NK-92 (cell line): Measurements from ENCODE around the gene ARHGEF40.
A peak's percentile ranks its signal among the peaks of the same experiment; 100 is the strongest.

ENCODE experiments used
- DNase-seq: peaks from one replicate; lab custom pipeline; 2025; ENCODE audit not compliant: unreplicated experiment; lab: John Stamatoyannopoulos, UW

The ARHGEF40 gene

DNA sequence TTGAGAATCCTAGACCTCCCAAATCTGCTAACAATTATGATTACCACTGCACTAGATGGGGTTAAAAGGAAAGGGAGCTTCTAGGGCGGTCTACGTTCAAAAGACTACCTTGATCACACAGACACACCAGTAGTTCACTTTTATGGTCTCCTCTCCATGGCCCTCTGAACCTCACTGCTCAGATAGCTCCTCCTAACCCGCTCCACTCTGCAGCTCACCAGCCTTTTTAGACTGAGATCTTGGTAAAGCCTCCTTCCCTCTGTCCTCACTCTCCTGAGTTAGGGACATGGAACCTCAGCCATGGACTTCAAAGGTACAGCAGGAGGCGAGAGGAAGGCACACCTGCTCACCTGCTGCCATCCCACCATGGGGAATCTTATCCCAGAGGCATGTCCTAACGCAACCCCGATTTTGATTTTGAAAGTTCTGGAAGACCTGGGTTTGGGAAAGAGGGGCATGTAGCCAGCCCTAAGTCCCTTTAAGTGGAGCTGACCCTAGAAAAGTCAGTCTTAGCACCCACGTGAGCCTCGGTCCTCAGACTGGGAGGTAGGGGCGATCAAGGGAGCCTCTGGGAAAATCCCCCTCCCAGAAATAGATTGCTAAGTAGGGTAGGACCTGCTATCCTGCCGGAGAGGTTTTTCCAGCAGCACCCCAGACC, 27.0 kb downstream of the ARHGEF40 start:
- DNase-seq = no peak

DNA sequence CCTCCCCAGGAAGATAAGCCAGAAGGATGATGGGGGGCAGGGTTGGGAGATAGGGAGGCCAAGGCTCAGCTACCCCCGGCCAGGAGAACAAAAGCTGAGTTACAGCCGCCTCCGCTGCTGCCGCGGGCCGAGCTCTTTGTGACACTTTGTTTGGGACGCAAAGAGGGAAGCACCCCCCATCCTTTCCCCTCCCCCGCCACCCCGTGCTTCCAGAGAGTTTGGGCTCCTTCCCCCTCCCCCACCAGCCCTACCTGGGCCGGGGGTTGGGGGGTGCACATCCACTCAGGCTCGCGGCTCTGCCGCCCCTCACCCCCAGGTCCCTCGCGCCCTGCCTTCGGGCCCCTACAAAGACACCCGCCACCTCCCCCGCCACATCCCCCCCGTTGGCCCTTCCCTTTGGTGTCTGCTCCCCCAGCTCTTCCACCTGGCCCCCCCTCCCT, 27.6 kb downstream of the ARHGEF40 start:
- DNase-seq = no peak

DNA sequence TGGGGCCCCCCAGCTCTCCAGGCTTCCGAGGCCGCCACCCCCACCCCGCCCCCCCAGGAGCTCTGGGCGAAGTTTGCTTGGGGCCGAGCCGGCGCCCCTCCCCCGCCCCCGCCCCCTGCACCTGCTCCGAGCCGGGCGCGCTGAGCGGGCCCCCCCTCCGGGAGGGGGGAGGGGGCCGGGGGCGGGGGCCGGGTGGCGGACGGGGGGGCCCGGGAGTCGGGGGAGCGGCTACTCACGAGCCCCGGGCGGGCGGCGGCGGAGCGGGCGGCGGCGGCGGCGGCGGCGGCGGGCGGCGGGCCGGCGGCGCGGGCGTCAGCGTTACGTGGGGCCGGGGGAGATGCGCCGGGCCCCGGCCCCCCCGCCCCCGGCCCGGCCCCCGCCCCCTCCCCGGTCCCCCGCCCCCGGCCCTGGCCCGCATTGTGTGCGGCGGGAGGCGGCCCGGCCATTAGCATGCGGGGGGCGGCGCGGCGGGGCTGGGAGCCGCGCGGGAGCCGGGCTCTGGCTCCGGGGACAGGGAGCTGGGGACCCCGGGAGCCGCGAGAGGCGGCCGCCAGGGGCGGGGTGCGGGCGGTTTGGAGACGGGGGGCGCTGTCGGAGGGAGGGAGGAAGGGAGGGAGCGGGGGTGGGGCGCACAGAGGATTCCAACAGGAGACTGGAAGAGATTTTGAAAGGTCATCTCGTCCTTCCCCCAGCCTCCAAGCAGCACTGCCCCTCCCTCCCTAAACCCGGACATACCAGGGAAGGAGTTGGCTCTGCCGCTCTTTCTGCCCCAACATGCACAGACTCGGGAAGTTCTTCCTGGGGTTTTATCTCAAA, 28.2 kb downstream of the ARHGEF40 start, which contains the start of gene ZNF219:
Gene ZNF219, minus strand, starts transcription at position 580 of the 816 bp plus-strand sequence. CDS start 5,064 bp downstream, outside the sequence.
- no peak for DNase-seq

DNA sequence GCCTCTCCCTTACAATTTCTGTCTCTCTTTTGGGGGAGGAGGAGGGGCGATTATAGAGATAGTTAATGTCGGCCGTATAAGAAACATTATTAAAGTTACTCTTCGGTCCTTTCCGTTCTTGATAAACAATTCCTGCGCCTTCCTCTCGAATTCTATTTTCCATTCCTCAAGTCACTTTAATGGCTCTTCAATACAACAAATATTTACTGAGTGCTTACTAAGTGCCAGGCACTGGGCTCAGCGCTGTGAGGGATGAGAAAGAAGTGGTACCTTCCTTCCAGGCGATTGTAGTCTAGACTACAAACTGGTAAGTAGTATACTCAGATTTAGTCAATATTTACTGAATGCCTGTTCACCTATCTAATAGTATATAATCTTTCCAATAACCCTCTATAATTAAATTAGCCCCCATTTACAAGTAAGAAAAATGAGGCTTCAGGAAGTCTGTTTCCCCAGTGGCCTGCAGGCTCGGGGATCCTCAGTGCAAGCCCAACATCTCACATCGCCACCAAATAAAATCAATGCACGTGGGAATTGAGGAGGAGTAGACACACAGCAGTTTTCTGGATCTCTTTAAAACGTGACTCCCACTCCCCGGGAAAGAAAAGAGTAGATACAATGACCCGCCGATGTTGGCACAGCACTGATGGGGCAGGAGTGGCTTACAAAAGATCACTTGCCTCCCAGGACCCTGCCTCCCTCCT, 28.9 kb downstream of the ARHGEF40 start:
- DNase-seq = no peak

DNA sequence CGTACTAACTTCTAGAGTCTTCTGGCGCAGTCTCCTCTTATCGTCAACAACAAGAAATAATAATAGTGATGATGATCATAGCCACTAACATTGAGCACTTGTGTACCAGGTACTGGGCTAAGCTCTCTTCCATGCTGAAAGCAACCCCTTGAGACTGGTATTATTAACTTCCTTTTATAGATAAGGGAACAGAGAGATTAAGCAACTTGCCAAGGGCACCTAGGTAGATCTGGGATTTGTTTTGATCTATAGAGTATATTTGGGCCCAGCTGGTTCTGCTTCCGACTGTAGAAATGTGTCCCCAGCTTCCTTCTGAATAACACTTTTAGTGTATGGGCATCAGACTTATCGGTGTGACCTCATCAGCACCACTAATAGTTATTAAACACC, 29.5 kb downstream of the ARHGEF40 start:
- DNase-seq = no peak

DNA sequence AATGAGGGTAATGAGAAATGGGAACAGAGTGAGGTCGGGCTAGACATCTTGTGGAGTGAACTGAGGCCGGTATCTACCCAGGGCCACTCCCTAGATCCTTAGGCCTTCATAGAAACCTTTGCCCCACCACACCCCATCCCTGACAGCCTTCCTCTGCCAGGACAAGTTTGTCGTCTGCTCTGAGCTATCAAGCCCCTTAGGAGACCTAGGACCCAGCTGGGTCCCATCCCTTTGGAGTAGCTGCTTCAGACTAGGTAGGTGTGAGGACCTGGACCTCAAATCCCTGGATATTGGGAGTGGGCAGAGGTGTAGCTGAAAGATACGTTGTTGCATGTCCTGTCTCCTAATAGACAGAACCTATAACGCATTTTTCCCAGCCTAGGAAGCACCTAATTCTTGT, 30.8 kb downstream of the ARHGEF40 start, which contains the start of gene TMEM253:
Gene TMEM253, plus strand, starts transcription at position 136 of the 400 bp plus-strand sequence. CDS start 278 bp downstream, outside the sequence.
- no peak for DNase-seq

DNA sequence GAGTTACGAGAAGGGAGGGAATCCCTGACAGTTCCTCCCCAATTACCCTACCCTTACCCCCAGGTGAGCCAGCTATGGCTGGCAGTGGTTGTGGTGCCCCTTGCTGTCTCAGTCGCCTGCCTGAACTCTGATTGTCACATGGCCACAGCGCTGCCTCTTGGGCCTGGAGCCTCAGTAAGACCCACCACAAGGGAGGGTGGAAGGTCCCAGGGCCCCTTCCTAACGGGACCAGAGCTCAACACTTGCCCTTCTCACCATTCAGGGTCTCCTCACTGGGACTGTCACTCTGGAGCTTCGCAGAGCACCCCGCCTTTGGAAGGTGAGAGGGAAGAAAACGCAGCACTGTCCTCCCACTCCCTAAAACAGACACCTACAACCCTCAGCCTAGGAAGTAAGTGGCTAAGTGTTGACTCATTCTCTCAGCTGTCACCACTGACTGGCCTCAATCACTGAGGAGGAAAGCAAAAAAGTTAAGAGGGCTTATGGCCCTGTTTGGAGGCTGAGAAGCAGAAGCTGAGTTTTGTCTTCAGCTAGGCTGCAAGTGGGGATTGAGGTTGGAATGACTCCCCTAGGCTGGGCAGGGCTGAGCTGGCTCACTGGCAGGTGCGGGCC, 31.8 kb downstream of the ARHGEF40 start:
- DNase-seq = no peak

DNA sequence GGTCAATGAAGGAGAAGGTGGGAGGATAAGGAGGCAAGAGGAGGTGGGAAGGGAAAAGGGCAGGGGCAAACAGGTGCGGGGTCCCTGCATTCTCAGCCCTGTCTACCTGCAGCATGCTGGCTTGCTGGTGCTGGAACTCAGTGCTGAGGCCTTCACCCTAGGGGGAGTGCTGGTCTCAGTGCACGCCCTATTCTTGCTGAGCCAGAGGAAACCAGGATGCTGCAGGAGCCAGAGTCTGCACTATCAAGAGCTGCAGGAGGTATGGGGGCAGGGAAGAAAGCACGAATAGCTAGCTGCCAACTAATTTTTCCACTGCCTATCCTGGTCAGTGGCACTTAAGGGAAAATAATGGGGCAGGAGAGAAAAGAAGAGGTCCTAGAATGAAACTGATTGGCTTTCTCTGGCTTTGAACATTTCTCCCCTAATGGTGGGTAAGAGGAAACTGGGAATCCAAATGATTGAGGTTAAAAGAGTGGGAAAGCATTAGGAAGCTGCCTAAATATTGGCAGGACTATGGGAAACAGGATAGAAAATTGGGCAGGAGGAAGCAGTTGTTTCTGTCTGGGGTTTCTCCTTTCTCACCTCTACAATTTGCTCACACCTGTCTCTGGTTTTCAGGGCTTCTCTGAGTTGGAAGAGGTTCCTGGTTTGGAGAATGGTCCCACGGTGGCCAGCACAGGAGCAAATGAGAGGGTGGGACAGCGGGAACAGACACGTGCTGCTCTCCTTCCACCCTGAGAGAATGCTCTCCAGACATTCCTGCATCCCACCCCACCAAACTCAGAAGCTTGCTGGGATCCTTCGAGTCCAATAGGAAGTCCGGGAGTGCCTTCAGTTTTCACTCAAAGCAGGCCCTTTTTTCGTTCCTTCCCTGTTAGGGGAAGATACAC, 32.7 kb downstream of the ARHGEF40 start:
- DNase-seq = no peak

DNA sequence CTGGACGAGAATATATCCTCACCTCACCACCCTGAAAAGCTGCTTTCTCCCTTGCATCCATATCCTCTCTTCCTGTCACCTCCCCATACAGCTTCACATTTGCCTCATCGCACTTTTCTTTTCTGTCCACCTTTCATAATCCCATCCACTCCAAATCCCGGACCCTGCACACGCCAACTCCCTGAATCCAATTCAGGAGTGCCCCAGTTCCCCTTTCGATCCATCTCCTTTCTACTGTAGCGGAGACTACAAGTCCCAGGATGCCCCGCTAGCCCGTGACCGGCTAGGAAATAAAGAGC, 33.3 kb downstream of the ARHGEF40 start:
- DNase-seq = no peak

DNA sequence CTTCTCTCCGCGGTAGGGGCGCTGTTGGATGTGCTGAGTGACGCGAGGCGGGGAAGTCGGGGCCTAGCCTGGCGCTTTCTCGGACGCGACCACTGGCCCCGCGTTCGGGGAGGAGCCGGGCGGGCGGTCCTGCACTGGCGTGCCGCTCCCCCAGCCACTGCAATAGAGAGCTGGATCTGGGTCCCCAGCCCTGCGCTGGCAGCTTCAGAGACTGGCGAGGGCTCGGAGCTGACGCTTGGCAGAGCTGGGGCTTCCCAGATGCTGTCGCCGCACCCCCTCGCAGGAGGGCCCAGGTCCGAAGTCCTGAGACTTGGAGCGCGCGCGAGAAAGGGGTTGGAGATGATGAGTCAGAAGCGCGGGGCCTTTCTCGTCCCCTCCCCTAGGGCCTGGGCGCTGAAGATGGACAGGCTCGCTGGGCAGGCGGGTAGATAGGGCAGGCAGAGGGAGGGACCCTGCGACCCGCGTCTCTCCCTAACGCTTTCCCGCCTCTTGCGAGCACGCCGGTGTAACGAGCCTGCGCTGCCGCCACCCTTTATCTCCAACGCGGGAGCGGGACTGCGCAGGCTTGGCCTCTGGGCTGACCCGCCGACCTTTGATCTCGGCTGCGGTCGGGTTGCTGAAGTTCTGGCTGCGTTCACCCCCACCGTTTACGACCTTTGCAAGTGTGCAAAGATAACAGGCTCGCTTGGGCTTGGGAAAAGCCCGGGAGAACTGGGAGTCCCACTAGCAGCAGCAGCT, 33.8 kb downstream of the ARHGEF40 start:
- peak; percentile 49 for DNase-seq

DNA sequence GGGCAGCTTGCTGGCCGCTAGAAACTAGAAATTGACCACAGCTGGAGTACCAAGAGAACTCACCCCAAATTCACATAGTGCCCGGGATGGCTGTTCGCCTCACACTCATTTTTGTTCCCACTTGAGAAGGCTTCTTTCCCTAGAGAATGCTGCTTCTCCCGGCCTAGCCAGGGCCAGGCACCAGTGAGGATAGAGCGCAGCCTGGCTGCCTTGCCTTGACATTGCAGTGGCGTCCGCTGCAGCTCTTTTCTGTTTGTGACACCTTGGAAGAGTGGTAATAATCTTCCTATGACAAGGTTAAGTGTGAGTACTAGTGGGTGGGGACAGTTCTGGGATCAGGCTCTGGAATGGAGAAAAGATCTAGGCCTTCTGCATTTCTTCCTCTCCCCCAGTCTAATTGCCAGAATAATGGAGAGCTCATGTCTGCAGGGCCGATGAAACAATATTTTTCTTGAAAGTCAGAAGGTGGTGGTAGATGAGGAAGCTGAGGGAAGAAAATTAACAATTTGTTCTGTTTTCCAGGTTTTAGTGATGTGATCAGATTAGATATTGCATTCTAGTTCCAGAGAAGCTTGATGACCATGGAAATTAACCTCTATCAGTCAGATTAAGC, 34.5 kb downstream of the ARHGEF40 start:
- no peak for DNase-seq

DNA sequence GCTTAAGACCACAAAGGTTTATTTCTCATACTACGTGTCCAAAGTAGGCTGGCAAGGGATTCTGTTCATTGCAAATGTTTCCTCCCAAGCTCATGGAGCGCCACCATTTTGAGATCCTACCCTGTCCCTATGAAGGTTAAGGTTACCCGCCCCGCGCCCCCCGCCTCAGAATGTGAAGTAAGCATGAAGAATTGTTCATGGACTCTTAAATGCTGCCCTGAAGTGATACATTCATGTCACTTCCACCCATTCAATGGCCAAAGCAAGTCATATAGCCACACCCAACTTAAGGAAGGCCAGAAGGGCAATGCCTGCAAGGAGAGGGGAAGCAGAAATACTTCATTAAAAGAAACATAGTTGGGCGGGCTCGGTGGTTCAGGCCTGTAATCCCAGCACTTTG, 35.0 kb downstream of the ARHGEF40 start:
- no peak for DNase-seq

DNA sequence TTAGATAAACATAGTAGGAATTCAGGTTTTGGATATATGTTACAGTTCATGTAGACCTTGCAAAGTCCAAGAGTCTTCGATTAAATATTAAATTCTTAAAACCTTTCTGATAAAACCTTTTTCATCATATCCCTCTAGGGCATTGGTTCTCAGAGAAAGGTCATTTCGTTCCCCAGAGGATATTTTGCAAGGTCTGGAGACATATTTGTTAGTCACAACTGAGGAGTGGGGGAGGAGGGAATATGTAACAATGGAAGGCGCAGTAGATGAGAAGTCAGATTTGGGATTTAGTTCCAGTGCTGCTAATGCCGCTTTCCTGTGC, 36.0 kb downstream of the ARHGEF40 start:
- DNase-seq = no peak

DNA sequence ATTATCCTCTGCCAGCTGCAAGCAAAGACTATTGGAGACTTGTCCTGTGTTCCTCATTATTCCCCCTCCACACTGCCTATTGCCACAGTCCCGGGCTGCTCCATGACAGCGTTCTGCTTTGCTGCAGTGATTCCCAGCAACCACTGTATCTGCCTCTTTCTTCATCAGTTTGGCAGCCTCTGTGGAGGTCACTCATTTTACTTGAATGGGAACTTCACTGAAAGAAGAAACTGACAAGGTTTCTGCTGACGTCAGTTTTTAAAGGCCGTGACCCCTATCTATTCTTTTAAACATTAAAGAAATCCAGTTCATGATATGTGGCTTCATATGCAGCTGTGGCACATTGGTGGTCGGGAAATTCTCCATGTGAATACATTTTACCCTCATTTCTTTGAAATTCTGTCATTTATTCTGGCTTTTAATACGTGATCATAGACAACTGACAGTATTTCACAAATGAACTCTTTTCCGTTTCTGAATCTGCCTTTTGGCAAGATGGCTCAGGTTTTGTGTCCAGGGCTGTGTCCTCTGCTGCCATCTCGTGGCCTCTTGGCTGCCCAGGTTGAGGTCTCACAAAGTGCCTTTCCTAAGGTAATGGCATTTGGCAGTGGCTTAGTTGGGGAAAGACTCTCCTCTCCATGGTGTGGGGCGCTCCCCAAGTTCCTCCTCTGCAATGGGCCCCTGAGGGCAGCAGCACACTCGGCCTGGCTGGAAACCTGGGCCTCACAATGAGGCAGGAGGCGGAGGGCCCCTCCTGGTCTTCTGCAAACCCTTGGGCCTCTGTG, 36.6 kb downstream of the ARHGEF40 start:
- no peak for DNase-seq

DNA sequence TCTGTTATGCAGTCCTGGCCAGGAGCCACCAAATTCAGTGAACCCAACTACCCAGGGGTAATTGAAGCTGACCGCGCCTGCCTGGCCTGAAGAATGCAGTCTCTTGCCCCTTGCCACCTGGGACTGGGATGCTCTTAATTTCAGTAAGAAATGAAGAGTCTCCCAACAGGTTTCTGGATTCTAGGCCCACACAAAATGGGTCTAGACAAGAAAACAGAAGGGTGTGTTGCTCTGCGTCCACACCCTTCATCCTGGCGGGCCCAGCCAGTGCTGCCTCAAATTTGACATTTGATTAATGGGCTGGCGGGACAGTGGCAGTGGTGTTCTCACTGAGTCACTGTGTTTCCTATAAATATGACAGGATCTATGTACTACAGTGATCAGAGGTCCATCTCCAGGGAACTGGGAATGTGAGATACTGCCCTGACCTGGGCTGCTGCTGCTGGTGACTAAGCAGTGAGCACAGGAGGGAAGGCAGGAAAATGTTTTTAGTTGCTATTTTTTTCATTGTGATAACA, 37.2 kb downstream of the ARHGEF40 start:
- no peak for DNase-seq

DNA sequence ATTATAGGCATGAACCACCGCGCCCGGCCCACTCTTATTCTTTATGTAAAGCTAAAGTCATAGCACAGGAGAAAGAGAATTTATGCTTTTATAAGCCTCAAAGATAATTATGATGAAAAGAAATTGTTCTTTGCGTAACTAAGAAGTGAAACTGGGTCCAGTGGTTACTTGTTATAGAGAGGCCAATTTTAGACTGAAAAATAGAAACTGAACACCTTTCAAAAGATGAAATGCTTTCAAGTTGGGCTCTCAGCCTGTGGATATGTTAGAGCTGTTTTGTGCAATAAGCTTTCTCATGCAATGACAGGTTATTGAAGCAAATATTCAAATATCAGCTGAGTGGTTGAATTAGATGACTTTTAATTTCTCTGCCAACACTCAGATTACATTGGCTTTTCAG, 38.7 kb downstream of the ARHGEF40 start:
- no peak for DNase-seq

DNA sequence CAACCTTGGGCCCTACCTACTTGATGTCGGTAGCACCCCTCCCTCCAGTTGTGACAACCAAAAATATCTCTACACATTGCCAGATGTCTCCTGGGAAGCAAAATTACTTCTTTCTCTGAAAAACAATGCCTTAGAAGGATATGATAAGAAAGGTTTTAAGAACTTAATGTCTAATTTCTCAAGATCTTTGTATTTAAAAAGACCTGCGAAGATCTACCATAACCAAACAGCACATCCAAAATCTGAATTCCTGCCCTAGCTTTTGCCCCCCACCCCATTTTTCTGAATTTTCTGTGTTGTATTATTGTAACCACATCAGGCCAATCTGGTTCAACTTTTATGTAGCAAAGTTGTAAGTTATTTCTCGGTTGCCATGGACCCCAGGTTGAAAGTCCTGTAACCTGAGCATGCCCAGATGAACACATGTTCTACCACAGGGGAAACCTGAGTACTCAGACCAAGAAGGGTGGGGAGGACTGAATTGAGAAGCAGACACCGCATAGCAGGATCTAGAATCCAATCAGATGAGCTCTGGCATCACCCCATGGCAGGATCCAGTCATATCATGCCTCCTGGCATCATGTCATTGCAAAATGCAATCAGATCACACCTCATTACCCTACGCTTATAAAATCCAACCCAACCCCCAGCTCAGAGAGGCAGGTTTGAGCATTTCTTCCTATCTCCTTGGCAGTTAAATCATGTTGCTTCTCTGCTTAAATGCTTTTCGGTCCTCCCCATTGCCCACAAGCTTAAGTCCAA, 39.5 kb downstream of the ARHGEF40 start:
- DNase-seq = no peak

DNA sequence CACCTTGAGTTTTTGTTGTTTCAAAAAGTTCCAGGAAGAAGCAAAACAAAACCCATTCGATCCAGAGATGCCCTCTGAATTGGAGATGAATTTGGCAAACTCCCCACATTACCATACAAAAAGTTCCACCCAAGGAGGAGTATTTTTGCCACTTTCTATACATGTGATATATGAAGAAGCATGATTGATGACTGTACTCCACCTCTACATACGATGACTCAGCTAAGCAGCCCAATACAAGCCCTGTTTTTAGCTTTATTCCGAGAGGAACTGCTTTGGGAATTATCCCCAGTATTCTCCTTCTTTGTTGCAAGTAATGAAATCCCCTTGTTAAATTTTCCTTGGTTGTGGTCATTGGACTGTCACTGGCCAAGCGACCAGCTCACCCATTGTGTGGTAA, 42.2 kb downstream of the ARHGEF40 start:
- DNase-seq = no peak
